ENCODE measurements around the gene MAGI2.

DNA sequence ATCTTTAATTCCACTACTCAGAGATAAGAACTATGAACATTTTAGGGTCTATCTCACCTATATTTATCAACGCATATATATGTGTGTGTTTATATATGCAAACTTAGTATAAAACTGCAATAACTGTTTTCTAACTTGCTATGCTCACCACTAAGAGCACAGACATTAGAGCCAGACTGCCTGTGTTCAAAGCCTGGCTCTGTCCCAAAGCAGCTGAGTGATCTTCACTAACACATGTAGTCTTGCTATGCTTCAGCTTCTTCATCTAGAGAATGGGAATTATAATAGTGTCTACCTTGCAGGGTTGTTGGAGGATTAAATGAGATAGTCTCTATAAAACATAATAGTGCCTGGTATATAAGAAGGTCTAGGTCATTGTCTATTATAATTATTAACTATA lies 165.5 kb downstream of the MAGI2 start:
- no peak for TF ChIP-seq ZNF114 (CRISPR knock-in tag; IDR thresholded peaks at IDR 0.05)
- TF ChIP-seq CTCF (conservative IDR thresholded peaks at IDR 0.05; ENCODE audit: low read depth in 2 of 2): no peak
- no peak for TF ChIP-seq EZH2phosphoT487 (IDR thresholded peaks at IDR 0.05; ENCODE audit: unreplicated experiment)
- TF ChIP-seq POLR2AphosphoS5 (IDR thresholded peaks at IDR 0.05; ENCODE audit: low read depth): no peak
- TF ChIP-seq EZH2 (IDR thresholded peaks at IDR 0.05; ENCODE audit: low read depth, unreplicated experiment): no peak
- TF ChIP-seq, protein P1, sequence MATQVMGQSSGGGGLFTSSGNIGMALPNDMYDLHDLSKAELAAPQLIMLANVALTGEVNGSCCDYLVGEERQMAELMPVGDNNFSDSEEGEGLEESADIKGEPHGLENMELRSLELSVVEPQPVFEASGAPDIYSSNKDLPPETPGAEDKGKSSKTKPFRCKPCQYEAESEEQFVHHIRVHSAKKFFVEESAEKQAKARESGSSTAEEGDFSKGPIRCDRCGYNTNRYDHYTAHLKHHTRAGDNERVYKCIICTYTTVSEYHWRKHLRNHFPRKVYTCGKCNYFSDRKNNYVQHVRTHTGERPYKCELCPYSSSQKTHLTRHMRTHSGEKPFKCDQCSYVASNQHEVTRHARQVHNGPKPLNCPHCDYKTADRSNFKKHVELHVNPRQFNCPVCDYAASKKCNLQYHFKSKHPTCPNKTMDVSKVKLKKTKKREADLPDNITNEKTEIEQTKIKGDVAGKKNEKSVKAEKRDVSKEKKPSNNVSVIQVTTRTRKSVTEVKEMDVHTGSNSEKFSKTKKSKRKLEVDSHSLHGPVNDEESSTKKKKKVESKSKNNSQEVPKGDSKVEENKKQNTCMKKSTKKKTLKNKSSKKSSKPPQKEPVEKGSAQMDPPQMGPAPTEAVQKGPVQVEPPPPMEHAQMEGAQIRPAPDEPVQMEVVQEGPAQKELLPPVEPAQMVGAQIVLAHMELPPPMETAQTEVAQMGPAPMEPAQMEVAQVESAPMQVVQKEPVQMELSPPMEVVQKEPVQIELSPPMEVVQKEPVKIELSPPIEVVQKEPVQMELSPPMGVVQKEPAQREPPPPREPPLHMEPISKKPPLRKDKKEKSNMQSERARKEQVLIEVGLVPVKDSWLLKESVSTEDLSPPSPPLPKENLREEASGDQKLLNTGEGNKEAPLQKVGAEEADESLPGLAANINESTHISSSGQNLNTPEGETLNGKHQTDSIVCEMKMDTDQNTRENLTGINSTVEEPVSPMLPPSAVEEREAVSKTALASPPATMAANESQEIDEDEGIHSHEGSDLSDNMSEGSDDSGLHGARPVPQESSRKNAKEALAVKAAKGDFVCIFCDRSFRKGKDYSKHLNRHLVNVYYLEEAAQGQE (IDR thresholded peaks at IDR 0.05; ENCODE audit: unreplicated experiment): no peak
- no peak for TF ChIP-seq JUNB (IDR thresholded peaks at IDR 0.05; ENCODE audit: unreplicated experiment)
- no peak for TF ChIP-seq CREB1 (CRISPR knock-in tag; IDR thresholded peaks at IDR 0.05; ENCODE audit: low read depth)
- no peak for TF ChIP-seq NANOG (IDR thresholded peaks at IDR 0.05; ENCODE audit: borderline replicate concordance)
- TF ChIP-seq, protein P2, sequence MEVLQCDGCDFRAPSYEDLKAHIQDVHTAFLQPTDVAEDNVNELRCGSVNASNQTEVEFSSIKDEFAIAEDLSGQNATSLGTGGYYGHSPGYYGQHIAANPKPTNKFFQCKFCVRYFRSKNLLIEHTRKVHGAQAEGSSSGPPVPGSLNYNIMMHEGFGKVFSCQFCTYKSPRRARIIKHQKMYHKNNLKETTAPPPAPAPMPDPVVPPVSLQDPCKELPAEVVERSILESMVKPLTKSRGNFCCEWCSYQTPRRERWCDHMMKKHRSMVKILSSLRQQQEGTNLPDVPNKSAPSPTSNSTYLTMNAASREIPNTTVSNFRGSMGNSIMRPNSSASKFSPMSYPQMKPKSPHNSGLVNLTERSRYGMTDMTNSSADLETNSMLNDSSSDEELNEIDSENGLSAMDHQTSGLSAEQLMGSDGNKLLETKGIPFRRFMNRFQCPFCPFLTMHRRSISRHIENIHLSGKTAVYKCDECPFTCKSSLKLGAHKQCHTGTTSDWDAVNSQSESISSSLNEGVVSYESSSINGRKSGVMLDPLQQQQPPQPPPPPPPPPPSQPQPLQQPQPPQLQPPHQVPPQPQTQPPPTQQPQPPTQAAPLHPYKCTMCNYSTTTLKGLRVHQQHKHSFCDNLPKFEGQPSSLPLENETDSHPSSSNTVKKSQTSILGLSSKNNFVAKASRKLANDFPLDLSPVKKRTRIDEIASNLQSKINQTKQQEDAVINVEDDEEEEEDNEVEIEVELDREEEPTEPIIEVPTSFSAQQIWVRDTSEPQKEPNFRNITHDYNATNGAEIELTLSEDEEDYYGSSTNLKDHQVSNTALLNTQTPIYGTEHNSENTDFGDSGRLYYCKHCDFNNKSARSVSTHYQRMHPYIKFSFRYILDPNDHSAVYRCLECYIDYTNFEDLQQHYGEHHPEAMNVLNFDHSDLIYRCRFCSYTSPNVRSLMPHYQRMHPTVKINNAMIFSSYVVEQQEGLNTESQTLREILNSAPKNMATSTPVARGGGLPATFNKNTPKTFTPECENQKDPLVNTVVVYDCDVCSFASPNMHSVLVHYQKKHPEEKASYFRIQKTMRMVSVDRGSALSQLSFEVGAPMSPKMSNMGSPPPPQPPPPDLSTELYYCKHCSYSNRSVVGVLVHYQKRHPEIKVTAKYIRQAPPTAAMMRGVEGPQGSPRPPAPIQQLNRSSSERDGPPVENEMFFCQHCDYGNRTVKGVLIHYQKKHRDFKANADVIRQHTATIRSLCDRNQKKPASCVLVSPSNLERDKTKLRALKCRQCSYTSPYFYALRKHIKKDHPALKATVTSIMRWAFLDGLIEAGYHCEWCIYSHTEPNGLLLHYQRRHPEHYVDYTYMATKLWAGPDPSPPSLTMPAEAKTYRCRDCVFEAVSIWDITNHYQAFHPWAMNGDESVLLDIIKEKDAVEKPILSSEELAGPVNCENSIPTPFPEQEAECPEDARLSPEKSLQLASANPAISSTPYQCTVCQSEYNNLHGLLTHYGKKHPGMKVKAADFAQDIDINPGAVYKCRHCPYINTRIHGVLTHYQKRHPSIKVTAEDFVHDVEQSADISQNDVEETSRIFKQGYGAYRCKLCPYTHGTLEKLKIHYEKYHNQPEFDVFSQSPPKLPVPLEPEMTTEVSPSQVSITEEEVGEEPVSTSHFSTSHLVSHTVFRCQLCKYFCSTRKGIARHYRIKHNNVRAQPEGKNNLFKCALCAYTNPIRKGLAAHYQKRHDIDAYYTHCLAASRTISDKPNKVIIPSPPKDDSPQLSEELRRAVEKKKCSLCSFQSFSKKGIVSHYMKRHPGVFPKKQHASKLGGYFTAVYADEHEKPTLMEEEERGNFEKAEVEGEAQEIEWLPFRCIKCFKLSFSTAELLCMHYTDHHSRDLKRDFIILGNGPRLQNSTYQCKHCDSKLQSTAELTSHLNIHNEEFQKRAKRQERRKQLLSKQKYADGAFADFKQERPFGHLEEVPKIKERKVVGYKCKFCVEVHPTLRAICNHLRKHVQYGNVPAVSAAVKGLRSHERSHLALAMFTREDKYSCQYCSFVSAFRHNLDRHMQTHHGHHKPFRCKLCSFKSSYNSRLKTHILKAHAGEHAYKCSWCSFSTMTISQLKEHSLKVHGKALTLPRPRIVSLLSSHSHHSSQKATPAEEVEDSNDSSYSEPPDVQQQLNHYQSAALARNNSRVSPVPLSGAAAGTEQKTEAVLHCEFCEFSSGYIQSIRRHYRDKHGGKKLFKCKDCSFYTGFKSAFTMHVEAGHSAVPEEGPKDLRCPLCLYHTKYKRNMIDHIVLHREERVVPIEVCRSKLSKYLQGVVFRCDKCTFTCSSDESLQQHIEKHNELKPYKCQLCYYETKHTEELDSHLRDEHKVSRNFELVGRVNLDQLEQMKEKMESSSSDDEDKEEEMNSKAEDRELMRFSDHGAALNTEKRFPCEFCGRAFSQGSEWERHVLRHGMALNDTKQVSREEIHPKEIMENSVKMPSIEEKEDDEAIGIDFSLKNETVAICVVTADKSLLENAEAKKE (CRISPR knock-in tag; IDR thresholded peaks at IDR 0.05): no peak
- TF ChIP-seq ZNF331 (CRISPR knock-in tag; IDR thresholded peaks at IDR 0.05; ENCODE audit: low read depth): no peak
